MM.1S (cell line): ENCODE results near the gene CCDC14.
"Not testable (repeated sequence)": the region's sequence is repeated elsewhere in the genome, so short reads cannot be mapped to it uniquely, and the experiment has no call there.

Experiments
- EZH2 ChIP-seq: fragments of 300-600 bp; sonication (generic); optimal IDR thresholded peaks from 2 replicates; pipeline ENCODE3; 2017; ENCODE audit warnings: low read depth, mild to moderate bottlenecking, antibody characterized with exemption, low read length, mixed read lengths
- TF ChIP-seq, protein P1 (sequence below): fragments of 300-600 bp; sonication (generic); IDR thresholded peaks from 2 replicates; pipeline ENCODE4 v1.5.1; 2016; ENCODE audit warnings: antibody characterized with exemption, low read length, mixed read lengths

GRCh38 chr3:124002405-124003079, 41.5 kb upstream of the CCDC14 start:
- TF ChIP-seq, protein P1, sequence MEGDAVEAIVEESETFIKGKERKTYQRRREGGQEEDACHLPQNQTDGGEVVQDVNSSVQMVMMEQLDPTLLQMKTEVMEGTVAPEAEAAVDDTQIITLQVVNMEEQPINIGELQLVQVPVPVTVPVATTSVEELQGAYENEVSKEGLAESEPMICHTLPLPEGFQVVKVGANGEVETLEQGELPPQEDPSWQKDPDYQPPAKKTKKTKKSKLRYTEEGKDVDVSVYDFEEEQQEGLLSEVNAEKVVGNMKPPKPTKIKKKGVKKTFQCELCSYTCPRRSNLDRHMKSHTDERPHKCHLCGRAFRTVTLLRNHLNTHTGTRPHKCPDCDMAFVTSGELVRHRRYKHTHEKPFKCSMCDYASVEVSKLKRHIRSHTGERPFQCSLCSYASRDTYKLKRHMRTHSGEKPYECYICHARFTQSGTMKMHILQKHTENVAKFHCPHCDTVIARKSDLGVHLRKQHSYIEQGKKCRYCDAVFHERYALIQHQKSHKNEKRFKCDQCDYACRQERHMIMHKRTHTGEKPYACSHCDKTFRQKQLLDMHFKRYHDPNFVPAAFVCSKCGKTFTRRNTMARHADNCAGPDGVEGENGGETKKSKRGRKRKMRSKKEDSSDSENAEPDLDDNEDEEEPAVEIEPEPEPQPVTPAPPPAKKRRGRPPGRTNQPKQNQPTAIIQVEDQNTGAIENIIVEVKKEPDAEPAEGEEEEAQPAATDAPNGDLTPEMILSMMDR, result not testable (repeated sequence)
- not testable (repeated sequence) for TF ChIP-seq EZH2
